Measurements from ENCODE around the gene CDK19.

GRCh38 chr6:110809792-110810191 lies 5.5 kb downstream of the CDK19 start:
- TF ChIP-seq CTCF (conservative IDR thresholded peaks at IDR 0.05; ENCODE audit: low read depth in 2 of 2): no peak
- no peak for TF ChIP-seq EZH2 (IDR thresholded peaks at IDR 0.05; ENCODE audit: low read depth, unreplicated experiment)
- no peak for TF ChIP-seq EZH2phosphoT487 (IDR thresholded peaks at IDR 0.05; ENCODE audit: unreplicated experiment)
- no peak for TF ChIP-seq POLR2AphosphoS5 (IDR thresholded peaks at IDR 0.05; ENCODE audit: low read depth)
- TF ChIP-seq CREB1 (CRISPR knock-in tag; IDR thresholded peaks at IDR 0.05; ENCODE audit: low read depth): no peak
- no peak for TF ChIP-seq REST (IDR thresholded peaks at IDR 0.05; ENCODE audit: unreplicated experiment)
- no peak for TF ChIP-seq JUNB (IDR thresholded peaks at IDR 0.05; ENCODE audit: unreplicated experiment)
- TF ChIP-seq ZNF462 (CRISPR knock-in tag; IDR thresholded peaks at IDR 0.05): no peak
- no peak for TF ChIP-seq ZNF114 (CRISPR knock-in tag; IDR thresholded peaks at IDR 0.05)
- no peak for TF ChIP-seq NANOG (IDR thresholded peaks at IDR 0.05; ENCODE audit: borderline replicate concordance)
- TF ChIP-seq ZNF331 (CRISPR knock-in tag; IDR thresholded peaks at IDR 0.05; ENCODE audit: low read depth): no peak
